Mesothelial cell of epicardium (in vitro differentiated cells): ENCODE measurements around the gene MAD2L2. TPM values are rescaled to one million over a fixed set of nuclear protein-coding genes. Genes with fewer than 3 reads are reported as not detected.

ENCODE experiments used
- DNase-seq, 2 experiments: peaks; one replicate each; pipeline ENCODE4 v3.0.0; 2021; ENCODE audit warnings: low spot score in 2 of 2; ENCODE audit not compliant: unreplicated experiment in 2 of 2
- H3K27ac Mint-ChIP-seq: 2 replicates; pipeline ENCODE4 v1.8.0; 2021; ENCODE audit warnings: mixed read lengths
- H3K27me3 Mint-ChIP-seq: 2 replicates; pipeline ENCODE4 v1.8.0; 2021; ENCODE audit warnings: low read depth, mixed read lengths
- H3K36me3 Mint-ChIP-seq: 2 replicates; pipeline ENCODE4 v1.8.0; 2021; ENCODE audit warnings: mixed read lengths
- H3K4me1 Mint-ChIP-seq: 2 replicates; pipeline ENCODE4 v1.8.0; 2021; ENCODE audit warnings: mixed read lengths
- H3K4me3 Mint-ChIP-seq: 2 replicates; pipeline ENCODE4 v1.8.0; 2021; ENCODE audit warnings: mild to moderate bottlenecking, moderate library complexity, mixed read lengths
- H3K9me3 Mint-ChIP-seq: 2 replicates; pipeline ENCODE4 v1.8.0; 2021; ENCODE audit warnings: mixed read lengths
- CTCF ChIP-seq: fragments of 200-600 bp; sonication (generic); IDR thresholded peaks from one replicate; pipeline ENCODE4 v1.5.0; 2021; ENCODE audit warnings: antibody characterized with exemption; ENCODE audit not compliant: unreplicated experiment
- total RNA-seq: library from RNA; stranded (reverse); gene quantifications from 3 replicates; pipeline ENCODE4 v1.2.1, GENCODE V29; 2021

Gene MAD2L2
- total RNA-seq, 1 donor from 2014 or later, result 56.3 TPM

GRCh38 chr1:11676386-11677103, 4.4 kb downstream of the MAD2L2 start:
- Mint-ChIP-seq H3K4me3 (no peak overlapping the region), H3K4me1 (peaks cover 3% of the 10 kb centered on the region), H3K36me3 (peaks cover 4% of the 10 kb centered on the region), H3K9me3 (no peaks in the 10 kb centered on the region), H3K27me3 (no peaks in the 10 kb centered on the region), H3K27ac (no peak overlapping the region)
- DNase-seq, result no peak
- no peak for TF ChIP-seq CTCF

- Mint-ChIP-seq H3K4me3 (no peak overlapping the region), H3K36me3 (peaks cover 4% of the 10 kb centered on the region)
- no peak for TF ChIP-seq CTCF
These were observed 5.6 kb downstream of the MAD2L2 start for GRCh38 chr1:11675325-11675724.

GRCh38 chr1:11674488-11674887, 6.5 kb downstream of the MAD2L2 start:
- no peak for TF ChIP-seq CTCF
- no peak for DNase-seq
- H3K9me3 Mint-ChIP-seq, result no peaks in the 10 kb centered on the region
- no peak overlapping the region for H3K4me3 Mint-ChIP-seq
- H3K27me3 Mint-ChIP-seq, result no peaks in the 10 kb centered on the region
- no peak overlapping the region for H3K27ac Mint-ChIP-seq
- H3K36me3 Mint-ChIP-seq, result peaks cover 4% of the 10 kb centered on the region
- H3K4me1 Mint-ChIP-seq, result no peaks in the 10 kb centered on the region

More at GRCh38 chr1:11675325-11675724, 5.6 kb downstream of the MAD2L2 start:
- no peaks in the 10 kb centered on the region for H3K9me3 Mint-ChIP-seq
- no peak for DNase-seq
- H3K4me1 Mint-ChIP-seq, result peaks cover 3% of the 10 kb centered on the region
- H3K27me3 Mint-ChIP-seq, result no peaks in the 10 kb centered on the region
- H3K27ac Mint-ChIP-seq, result no peak overlapping the region

GRCh38 chr1:11673089-11673769, 7.7 kb downstream of the MAD2L2 start:
- H3K4me3 Mint-ChIP-seq, result no peak overlapping the region
- peaks cover 6% of the 10 kb centered on the region for H3K36me3 Mint-ChIP-seq
- TF ChIP-seq CTCF, result no peak
- H3K27ac Mint-ChIP-seq, result no peak overlapping the region
- H3K4me1 Mint-ChIP-seq, result no peaks in the 10 kb centered on the region
- H3K27me3 Mint-ChIP-seq, result no peaks in the 10 kb centered on the region
- no peaks in the 10 kb centered on the region for H3K9me3 Mint-ChIP-seq
- no peak for DNase-seq

- no peak for TF ChIP-seq CTCF
- H3K4me1 Mint-ChIP-seq, result no peaks in the 10 kb centered on the region
- peaks cover 6% of the 10 kb centered on the region for H3K36me3 Mint-ChIP-seq
- no peak overlapping the region for H3K27ac Mint-ChIP-seq
- no peaks in the 10 kb centered on the region for H3K9me3 Mint-ChIP-seq
- H3K4me3 Mint-ChIP-seq, result no peak overlapping the region
- no peak for DNase-seq
- H3K27me3 Mint-ChIP-seq, result no peaks in the 10 kb centered on the region
These were observed 9.2 kb downstream of the MAD2L2 start for GRCh38 chr1:11671544-11672286.
